Renal cortical epithelial cell (primary cell): ENCODE measurements around the gene KRT9. TPM values are rescaled to one million over a fixed set of nuclear protein-coding genes. Genes with fewer than 3 reads are reported as not detected.

Experiments used
- DNase-seq: peaks from one replicate; pipeline ENCODE4 v3.0.0-alpha.2; 2011; ENCODE audit warnings: low read depth
- total RNA-seq: library from RNA; depleted of rRNA; stranded (reverse); fragments of >200 nt; gene quantifications from 2 replicates; pipeline ENCODE4 v1.2.3, GENCODE V29; 2014

Gene KRT9
- total RNA-seq, 1 donor from 2014 or later, result not detected

DNA sequence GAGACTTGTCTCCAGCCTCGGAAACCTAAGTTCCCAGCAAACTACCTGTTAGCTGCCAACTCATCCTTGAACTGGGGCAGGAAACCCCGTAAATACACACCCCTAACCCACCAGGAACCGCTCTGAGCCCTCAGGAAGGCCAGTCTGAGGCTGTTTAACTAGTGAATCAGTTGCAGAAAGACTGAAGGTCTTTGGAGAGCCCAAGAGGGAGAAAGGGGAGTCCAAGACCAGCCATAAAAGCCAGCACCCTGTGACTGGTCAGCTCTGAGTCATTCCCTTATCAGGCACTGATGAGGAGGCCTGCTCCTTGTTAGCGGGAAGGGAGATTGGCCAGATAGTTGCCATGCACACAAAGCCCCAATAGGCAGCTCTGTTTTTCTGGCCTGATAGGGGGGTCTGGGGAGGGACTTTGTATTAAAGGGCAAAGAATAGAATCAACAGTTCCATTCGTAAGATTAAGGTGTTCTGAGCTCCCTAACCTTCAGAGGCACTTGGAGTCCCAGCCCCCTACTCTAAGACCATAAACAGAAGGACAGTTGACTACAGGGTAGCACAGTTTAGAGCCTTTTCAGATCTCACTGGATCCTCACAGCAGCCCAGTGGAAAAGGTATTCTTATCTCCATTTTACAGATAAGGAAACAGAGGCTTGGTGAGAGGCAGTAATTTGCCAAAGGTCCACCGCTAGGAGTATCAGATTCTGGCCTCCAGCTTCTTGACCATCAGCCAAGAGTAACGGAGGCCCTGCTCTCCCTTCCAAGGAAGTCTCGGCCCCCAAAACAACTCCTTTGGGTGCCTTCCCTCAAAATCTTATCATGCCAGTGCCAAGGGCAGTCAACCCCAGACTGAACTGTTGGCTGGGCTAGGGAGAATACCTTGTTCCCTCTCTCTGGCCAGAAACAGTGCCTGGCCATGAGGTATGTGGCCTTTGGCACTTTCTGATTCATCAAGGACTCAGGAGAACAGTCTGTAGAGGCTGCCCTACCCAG is 41.5 kb downstream of the KRT9 start:
- peak; percentile 96 for DNase-seq

DNA sequence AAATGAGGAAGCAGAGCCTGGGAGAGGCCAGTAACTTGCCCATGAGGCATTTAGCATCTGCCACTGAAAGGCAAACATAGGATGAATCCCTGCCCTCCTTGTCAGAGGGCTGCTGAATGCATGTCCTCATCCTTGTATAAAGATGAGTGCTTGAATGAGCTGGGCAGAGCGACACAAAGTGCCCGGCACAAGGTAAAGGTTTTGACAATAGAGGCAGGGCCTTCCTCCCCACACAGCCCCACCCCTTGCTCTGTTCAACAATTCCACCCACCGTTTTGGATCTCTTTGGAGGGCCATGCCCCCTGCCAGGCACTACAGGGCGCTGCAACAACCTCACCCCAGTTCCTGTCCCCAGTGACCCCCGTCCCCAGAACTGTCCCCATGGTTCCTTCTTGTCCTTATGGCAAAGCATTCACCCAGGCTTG is 42.4 kb downstream of the KRT9 start:
- DNase-seq, result no peak

DNA sequence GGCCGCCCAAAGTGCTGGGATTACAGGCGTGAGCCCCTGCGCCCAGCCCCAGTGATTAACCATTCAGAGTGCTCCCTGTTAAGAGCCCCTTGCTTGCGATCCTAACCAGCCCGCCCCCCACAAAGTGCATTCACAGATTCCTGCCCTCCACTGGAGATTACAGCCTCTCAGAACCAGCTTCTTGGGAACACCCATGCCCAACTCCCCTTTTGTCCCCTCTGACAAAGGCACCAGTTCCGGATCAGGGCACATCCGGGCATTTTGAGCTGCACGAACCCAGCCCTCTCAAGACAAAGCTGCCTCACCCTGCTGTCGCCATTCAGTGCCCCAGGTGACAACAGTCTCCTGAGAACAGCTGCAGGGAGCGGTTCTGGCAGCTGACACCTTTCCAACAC is 42.9 kb downstream of the KRT9 start:
- no peak for DNase-seq

DNA sequence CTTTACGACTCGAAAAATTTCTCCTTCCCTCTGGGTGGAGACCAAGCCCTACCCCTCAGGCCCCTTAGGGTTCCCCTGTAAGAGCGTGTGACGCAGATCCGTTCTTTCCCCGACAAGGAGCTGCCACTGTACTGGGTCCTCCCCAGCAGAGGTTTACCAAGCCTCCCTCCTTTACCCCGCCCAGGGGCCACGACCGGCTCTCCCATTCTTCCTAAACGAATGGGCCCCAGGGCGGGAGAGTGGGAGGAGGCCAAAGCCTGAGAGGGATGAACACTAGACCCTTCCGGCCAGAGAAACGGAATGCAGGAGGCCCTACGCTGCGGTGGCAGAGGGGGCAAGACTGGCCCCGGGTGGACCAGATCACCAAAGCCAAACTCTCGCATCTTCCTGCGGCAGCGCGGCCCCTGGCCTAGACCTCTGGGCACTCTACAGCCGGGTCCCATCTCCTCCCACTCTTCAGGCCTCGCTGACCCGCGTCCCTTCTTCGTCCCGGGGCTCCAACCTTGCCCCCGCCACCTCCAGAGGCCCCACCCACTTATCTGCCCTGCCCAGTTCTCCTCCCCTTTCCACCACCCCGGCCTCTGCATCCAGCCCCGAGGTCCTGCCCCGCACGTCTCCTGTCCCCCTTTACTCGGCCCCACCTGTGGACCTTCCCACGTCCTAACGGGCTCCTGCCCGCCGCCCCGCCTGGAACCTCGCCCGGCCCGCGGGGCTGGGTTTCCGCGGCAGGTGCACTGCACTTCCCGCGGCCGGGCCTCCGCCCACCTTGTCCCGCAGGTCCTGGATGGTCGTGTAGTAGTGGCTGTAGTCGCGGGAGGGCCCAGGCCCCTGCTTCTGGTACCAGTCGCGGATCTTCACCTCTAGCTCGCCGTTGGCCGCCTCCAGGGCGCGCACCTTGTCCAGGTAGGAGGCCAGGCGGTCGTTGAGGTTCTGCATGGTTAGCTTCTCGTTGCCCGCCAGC is 44.5 kb downstream of the KRT9 start:
- DNase-seq, result no peak

DNA sequence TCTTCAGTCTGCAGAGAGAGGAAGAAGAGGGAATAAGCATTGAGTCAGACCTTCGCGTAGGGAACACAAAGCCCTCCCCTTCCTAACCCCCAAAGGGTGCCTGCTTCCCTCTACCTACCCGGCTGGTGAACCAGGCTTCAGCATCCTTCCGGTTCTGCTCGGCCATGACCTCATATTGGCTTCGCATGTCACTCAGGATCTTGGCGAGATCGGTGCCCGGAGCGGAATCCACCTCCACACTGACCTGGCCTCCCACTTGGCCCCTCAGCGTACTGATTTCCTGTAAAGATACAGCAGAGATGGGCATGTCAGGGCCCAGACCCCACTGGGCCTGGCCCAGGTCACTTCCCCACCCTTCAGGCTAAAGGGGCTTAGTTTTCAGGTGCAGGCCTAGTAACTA is 47.6 kb downstream of the KRT9 start:
- DNase-seq, result no peak

DNA sequence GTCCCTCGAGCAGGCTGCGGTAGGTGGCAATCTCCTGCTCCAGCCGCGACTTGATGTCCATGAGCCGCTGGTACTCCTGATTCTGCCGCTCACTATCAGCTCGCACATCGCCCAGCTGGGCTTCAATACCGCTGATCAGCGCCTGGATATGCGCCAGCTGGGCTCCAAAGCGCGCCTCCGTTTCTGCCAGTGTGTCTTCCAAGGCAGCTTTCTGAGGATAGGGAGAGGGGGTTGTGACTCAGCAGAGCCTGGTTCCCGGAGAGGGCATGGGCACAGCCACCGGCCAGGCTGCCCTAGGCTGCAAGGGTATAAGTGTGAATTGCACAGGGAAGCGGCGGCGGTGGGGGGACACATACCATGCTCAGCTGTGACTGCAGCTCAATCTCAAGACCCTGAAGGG is 48.1 kb downstream of the KRT9 start:
- no peak for DNase-seq

DNA sequence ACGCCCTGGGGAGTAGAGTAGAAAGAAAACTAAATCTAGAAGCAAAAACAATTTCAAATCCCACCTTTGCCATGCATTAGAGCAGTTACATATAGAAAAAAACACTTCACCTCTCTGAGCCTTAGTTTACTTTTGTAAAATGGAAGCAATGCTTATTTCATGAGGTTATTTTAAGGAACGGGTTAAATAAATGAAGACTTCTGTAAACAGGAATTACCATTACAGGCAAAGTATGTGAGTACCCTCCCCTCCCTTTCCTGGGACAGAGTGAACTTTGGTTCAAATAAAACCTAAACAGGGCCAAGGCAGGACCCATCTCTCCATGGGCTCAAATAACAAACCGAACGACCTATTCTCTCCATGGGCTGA is 48.6 kb downstream of the KRT9 start:
- DNase-seq, result no peak

DNA sequence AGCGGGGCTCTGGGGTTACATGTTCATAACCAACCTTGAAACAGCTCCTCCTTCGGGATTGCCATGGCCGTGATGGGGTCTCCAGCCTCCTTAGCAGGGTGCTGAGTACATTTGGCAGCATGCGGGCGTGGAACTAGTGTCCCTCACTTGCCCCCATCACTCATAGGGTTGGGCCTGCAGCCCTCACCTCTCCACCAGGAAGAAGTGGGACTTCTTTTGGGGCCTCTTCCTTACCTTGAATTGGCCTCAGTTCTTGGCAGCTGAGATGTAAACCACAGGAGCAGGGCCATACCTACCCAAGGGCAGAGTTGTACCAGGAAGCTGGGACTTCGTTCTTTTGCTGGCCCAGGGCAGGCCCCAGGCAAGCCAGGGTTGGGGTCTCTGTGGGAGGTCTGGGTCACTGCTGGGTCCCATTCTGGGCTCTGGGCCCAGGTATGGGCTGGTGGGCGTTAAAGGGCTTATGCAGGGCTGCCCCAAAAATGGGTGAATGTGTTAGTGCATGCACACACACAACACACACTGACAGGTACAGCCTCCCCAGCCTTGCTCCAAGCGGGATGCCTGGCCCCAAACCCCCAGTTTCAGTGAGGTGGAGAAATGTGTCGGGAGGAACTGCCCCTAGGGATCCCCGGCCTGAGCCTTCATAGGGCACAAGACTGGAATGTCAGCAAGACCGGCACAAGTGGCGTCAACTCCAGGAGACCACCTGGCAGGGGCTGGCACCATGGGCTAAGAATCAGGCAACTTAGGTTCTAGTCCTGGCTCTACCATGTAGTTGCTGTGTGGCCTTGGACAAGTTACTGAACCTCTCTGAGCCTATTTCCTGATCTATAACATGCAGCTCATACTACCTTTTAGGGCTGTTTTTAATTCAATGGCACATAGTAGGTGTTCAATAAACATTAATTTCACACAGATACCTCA is 49.3 kb downstream of the KRT9 start:
- peak; percentile 56 for DNase-seq

DNA sequence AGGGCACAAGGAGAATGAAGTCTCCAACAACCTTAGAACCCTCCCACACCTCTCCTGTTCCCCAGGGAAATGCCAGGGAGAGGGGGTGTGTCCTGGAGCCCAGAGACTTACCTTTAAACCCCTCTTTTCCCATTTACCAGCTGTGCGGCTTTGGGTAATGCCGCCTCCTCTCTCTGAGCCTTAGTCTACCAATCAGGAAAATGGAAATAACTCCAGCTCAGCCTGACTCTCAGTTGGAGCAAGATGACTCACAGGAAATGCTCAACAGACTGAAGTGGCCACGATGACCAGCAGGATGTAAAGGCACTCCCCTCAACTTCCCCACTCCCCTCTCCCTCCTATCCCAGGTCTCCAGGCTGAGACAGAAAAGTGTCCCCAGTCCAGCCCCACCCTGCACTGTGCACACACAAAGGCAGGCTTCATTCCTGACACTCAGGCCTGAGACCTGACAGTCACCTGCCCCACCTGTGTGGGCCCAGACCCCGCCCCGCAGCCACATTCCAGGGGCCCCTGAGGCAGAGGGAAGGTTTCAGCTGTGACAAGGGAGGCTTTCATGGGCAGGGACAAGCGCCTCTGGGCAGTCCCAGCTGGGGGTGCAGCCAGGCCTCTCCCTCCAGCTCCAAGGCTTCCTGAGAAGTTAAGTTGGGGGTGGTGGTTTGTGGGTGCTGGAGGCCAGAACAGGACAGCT is 50.1 kb downstream of the KRT9 start:
- DNase-seq, result peak; percentile 81

DNA sequence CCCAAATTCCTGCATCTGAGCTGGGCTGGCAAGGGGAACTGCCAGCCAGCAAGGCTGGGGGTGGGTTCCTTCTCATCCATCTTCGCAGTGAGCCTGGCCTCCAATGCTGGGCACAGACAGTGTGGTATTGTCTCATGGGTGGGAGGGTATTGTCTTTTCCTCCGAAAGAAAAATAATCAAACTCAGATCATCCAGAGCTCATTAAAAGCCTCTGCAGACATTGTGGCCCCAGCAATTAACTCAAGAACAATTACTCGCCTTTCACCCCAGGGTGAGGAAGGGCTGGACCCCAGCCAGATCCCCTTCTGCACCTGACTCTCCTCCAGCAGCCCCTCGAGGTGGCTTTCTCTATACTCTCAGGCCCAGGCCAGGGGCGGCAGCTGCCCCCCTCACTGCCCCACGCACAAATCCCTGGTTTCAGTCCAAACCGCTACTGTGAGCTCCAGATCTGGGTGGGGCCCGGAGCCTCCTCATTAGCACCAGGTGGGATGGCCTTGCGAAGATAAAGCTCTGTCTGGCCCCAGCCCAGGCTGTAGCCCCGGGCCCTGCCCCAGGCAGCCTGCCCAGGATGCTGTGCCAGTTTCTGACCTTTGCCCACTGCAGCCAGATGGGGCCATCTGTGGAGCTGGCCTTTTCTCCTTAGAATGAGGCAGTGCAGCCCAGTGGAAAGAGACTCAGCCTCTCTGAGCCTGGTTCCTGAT is 50.9 kb downstream of the KRT9 start:
- DNase-seq, result no peak

DNA sequence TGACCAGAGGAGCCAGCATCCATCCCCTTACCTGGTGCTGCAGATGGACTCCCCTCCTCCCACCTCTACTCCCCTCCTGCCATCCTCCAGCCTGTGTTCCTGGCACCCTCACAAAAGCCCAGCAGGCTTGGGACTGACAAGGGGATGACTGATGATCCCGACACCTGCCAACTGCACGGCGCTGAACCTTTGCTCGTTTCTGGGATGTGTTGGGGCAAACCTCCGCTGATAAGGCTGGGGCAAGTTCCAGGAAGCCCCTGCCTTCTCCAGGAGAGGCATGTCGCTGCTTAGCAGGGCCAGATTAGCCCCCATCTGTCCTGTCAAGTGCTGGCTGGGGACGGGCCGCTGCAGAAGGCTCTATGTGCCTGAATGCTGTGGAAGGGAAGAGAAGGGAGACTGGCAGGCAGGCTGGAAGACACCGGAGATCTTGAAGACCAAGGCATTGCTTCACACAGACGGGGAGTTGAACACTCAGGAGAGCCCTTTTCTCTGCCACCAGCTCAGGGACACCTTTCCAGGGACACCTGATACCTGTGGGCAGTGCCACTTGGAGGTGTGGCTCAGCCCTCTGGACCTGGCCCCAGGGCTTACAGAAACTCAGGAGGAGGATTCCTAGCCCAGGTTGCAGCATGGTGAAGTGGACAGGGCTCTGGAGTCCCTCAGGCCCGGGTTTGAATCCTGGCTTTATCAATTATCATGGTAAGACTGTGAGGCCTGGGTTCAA is 52.2 kb downstream of the KRT9 start:
- DNase-seq, result no peak

DNA sequence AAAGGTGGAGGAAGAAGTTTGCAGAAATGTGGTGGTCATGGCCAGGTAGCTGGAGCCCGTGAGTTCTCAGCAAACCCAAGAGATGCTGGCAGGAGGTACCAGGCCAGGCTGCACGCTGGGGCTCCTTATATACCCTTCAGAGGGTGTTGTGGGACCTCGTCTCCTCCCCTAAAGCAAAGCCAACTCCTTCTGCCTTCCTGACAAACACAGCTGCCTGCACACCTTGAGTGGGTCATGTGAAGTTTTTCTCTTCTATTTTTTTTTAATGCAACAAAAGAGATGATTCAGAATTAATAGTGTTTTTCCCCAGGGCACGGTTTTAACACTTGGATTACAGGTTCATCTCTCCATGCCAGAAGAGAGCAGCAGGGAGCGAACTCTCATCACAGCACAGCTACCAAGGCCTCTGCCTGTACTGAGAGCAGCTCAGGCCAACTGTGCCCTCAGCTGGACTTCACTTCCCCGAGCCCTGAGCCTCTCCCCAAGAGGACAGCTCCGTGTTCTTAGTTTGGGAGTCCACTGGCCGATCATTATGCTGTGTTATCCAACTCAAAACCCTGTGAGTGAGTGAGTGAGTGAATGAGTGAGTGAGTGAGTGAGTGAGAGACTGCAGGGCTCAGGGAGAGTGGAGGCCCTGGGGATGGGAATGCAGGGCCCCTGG is 52.9 kb downstream of the KRT9 start, which contains the start of gene KRT15:
KRT15 (minus strand) TSS at position 102 of the 661 bp plus-strand sequence; CDS start at position 39, 63 bp downstream.
- peak; percentile 42 for DNase-seq

DNA sequence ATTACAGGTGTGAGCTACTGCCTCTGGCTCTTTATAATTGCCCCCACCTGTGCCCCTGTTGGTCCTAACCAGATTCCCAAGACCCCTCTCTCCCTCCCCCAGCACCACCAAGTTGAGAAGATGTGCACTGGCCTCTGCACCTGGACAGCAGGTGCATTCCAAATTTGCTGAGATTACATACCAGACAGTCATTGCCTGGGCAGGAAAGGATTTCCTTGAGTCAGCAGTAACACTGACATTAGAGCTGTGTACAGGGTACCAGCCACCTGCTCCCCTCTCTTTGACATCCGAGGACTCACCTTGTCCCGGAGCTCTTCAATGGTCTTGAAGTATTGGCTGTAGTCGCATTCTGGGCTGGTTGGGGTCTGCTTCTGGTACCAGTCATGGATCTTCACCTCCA is 53.8 kb downstream of the KRT9 start:
- DNase-seq, result no peak

DNA sequence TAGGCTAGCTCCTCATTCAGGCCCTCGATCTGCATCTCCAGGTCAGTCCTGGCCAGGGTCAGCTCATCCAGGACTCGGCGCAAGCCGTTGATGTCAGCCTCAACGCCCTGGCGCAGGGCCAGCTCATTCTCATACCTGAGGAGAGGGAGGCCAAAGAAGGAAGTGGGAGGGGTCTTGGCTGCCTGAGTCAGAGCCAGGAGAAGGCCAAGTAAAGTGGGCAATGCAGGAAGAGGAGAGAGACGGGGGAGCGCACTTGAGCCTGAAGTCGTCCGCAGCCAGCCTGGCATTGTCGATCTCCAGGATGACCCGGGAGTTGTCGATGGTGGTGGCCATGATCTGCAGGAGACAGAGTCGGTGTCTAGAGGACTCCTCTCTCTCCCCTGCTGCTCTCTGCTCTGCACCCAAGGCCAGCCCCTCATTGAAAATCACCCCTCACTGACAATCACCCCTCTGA is 55.0 kb downstream of the KRT9 start:
- no peak for DNase-seq

DNA sequence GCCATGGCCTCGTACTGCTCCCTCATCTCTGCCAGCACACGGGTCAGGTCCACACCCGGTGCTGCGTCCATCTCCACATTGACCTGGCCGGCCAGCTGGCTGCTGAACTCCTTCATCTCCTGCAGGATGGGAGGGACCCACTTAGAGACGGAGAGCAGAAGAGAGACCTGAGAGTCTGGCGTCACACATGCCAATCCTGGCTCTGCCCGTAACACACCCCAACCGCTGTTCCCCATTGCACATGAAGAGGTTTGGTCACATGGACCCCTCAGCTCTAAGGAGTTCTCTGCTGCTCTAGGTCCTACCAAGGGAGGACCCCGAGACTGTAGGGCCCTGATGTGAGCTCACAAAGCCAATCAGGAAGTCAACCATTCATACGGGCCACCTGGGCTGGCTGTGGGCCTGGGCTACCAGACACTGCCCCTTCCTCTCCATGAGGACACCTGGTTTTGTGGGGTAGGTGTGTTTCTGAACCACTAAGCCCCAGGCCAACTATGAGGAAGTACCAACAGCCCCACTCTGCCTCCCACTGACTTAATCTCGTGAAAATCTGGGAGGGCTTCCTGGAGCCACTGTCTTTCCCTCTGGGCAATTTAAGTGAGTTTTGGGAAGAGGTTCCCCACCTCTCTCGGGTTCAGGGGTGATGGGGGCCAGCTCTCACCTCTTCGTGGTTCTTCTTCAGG is 55.6 kb downstream of the KRT9 start:
- DNase-seq, result no peak
